Caco-2 (cell line): ENCODE measurements around the gene HIVEP1. TPM values are rescaled to one million over a fixed set of nuclear protein-coding genes. Genes with fewer than 3 reads are reported as not detected.

Source experiments
- BruUV-seq: library from RNA; stranded (reverse); fragments of 400-500 nt; replicated peaks from 2 replicates; lab custom pipeline; 2021; lab: Mats Ljungman, UMichigan
- CTCF ChIA-PET: fragments of 300-600 bp; sonication (Branson Sonifier 250); formaldehyde crosslinking; loops from one replicate; lab custom pipeline; 2022; ENCODE audit warnings: antibody characterized with exemption; lab: Charles Lee
- POLR2A ChIA-PET: fragments of 300-600 bp; sonication (Branson Sonifier 250); formaldehyde crosslinking; loops from one replicate; lab custom pipeline; 2022; ENCODE audit warnings: antibody characterized with exemption; lab: Charles Lee
- DNase-seq, 2 experiments: peaks; one replicate each; pipeline versions ENCODE4 v3.0.0 to v3.0.0-alpha.2; 2020 to 2022
- H3K27me3 ChIP-seq: replicated peaks from 2 replicates; pipeline ENCODE4 v1.6.0; 2011; ENCODE audit warnings: low read length; ENCODE audit not compliant: control insufficient read depth, insufficient read depth
- H3K36me3 ChIP-seq: 2 replicates; pipeline ENCODE4 v1.5.1; 2011; ENCODE audit warnings: low read length; ENCODE audit not compliant: control insufficient read depth, insufficient read depth
- H3K4me1 ChIP-seq: fragments of 250-450 bp; sonication (Bioruptor Pico); 2 replicates; pipeline ENCODE4 v1.5.1; 2020; ENCODE audit warnings: mild to moderate bottlenecking
- H3K4me3 ChIP-seq: 2 replicates; pipeline ENCODE4 v1.5.1; 2011; ENCODE audit warnings: low read depth, mild to moderate bottlenecking, control low read depth, low read length
- H3K9me3 ChIP-seq: fragments of 250-450 bp; sonication (Bioruptor Pico); 2 replicates; pipeline ENCODE4 v1.5.1; 2020; ENCODE audit warnings: mild to moderate bottlenecking, moderate library complexity
- H3K27ac Mint-ChIP-seq: one replicate; pipeline ENCODE4 v1.8.0; 2022; ENCODE audit warnings: mixed read lengths; ENCODE audit not compliant: unreplicated experiment
- H3K27me3 Mint-ChIP-seq: one replicate; pipeline ENCODE4 v1.8.0; 2022; ENCODE audit warnings: mixed read lengths; ENCODE audit not compliant: insufficient read depth, unreplicated experiment
- H3K36me3 Mint-ChIP-seq: one replicate; pipeline ENCODE4 v1.8.0; 2022; ENCODE audit warnings: mild to moderate bottlenecking, mixed read lengths; ENCODE audit not compliant: insufficient read depth, unreplicated experiment
- H3K4me1 Mint-ChIP-seq: one replicate; pipeline ENCODE4 v1.8.0; 2022; ENCODE audit warnings: low read depth, mixed read lengths; ENCODE audit not compliant: unreplicated experiment
- H3K4me3 Mint-ChIP-seq: one replicate; pipeline ENCODE4 v1.8.0; 2022; ENCODE audit warnings: mild to moderate bottlenecking, moderate library complexity, mixed read lengths; ENCODE audit not compliant: unreplicated experiment
- H3K9me3 Mint-ChIP-seq: one replicate; pipeline ENCODE4 v1.8.0; 2022; ENCODE audit warnings: mixed read lengths; ENCODE audit not compliant: unreplicated experiment
- CTCF ChIP-seq, 2 experiments: fragments of 200-600 bp in 1 of 2; IDR thresholded peaks; 1 replicate in 1 of 2; 2 replicates in 1 of 2; pipeline versions ENCODE4 v1.5.1 to v1.8.0; 2011 to 2022; ENCODE audit warnings: antibody characterized with exemption in 1 of 2, control low read depth in 1 of 2, inconsistent platforms in 1 of 2, low read depth in 1 of 2, low read length in 1 of 2, mild to moderate bottlenecking in 1 of 2, moderate library complexity in 1 of 2; ENCODE audit not compliant: insufficient read depth in 1 of 2, severe bottlenecking in 1 of 2, unreplicated experiment in 1 of 2
- intact Hi-C: fragments of 100-400 bp; cut with micrococcal nuclease; formaldehyde crosslinking; loops from one replicate; pipeline ENCODE4 v1.10.0; 2022; ENCODE audit not compliant: unreplicated experiment
- total RNA-seq: library from RNA; stranded (reverse); gene quantifications from 2 replicates; pipeline ENCODE4 v1.2.3, GENCODE V29; 2022

HIVEP1 gene
- total RNA-seq, 1 experiment from 2014 or later, result 22.8 TPM

DNA sequence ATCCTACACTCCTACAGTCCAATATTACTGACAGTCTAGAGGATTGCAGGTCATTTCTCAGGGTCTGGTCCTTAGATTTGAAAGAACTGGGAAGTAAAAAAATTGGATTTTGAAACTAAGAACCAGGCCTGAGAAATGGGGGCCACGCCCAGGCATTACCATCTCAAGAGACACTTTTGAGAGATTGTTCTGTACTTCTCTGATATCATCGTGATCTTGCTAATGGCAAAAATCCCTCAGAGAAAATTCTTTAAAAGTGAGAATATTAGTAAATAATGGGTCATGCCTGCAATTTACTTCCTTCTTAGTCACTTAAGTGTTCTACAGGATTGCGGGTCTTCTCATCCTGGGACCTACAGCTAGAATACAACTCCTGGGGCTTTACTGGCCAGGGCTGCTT lies 42.0 kb upstream of the HIVEP1 start:
- DNase-seq, result no peak
- ChIA-PET POLR2A (no interaction called here), CTCF (no interaction called here)
- H3K4me1 Mint-ChIP-seq, result no peaks in the 10 kb centered on the region
- Histone ChIP-seq H3K36me3 (no peaks in the 10 kb centered on the region), H3K4me1 (no peaks in the 10 kb centered on the region), H3K27me3 (no peaks in the 10 kb centered on the region), H3K4me3 (no peak overlapping the region), H3K9me3 (no peaks in the 10 kb centered on the region)
- no peaks in the 10 kb centered on the region for H3K27me3 Mint-ChIP-seq
- intact Hi-C loops, result no loop called here
- no peaks in the 10 kb centered on the region for H3K36me3 Mint-ChIP-seq
- no TSS peak for BruUV-seq
- H3K9me3 Mint-ChIP-seq, result peaks cover 5% of the 10 kb centered on the region
- H3K4me3 Mint-ChIP-seq, result no peak overlapping the region
- no peak for TF ChIP-seq CTCF (IDR thresholded peaks at IDR 0.05; ENCODE audit: insufficient read depth in 1 of 2, low read depth in 1 of 2, low read length in 1 of 2, severe bottlenecking in 1 of 2, unreplicated experiment in 1 of 2)
- H3K27ac Mint-ChIP-seq, result no peak overlapping the region

- H3K9me3 Mint-ChIP-seq, result no peaks in the 10 kb centered on the region
- H3K27ac Mint-ChIP-seq, result no peak overlapping the region
- no peaks in the 10 kb centered on the region for H3K36me3 Mint-ChIP-seq
- Histone ChIP-seq H3K4me1 (no peaks in the 10 kb centered on the region), H3K4me3 (no peak overlapping the region), H3K36me3 (no peaks in the 10 kb centered on the region), H3K9me3 (no peaks in the 10 kb centered on the region), H3K27me3 (no peaks in the 10 kb centered on the region)
- intact Hi-C loops, result no loop called here
- H3K4me1 Mint-ChIP-seq, result no peaks in the 10 kb centered on the region
- no peak overlapping the region for H3K4me3 Mint-ChIP-seq
- no peak for DNase-seq
- no peak for TF ChIP-seq CTCF (IDR thresholded peaks at IDR 0.05; ENCODE audit: insufficient read depth in 1 of 2, low read depth in 1 of 2, low read length in 1 of 2, severe bottlenecking in 1 of 2, unreplicated experiment in 1 of 2)
- CTCF ChIA-PET, result no interaction called here
- no TSS peak for BruUV-seq
- H3K27me3 Mint-ChIP-seq, result no peaks in the 10 kb centered on the region
- POLR2A ChIA-PET, result no interaction called here
Observed at GRCh38 chr6:11971154-11971553, 41.0 kb upstream of the HIVEP1 start.

GRCh38 chr6:11972270-11972669 lies 39.8 kb upstream of the HIVEP1 start:
- Histone ChIP-seq H3K27me3 (no peaks in the 10 kb centered on the region), H3K4me3 (no peak overlapping the region), H3K36me3 (no peaks in the 10 kb centered on the region), H3K4me1 (no peaks in the 10 kb centered on the region), H3K9me3 (no peaks in the 10 kb centered on the region)
- Mint-ChIP-seq H3K4me1 (no peaks in the 10 kb centered on the region), H3K27ac (no peak overlapping the region), H3K9me3 (no peaks in the 10 kb centered on the region), H3K4me3 (no peak overlapping the region), H3K36me3 (no peaks in the 10 kb centered on the region), H3K27me3 (no peaks in the 10 kb centered on the region)
- ChIA-PET CTCF (no interaction called here), POLR2A (no interaction called here)
- no peak for DNase-seq
- BruUV-seq, result no TSS peak
- intact Hi-C loops, result no loop called here
- no peak for TF ChIP-seq CTCF (IDR thresholded peaks at IDR 0.05; ENCODE audit: insufficient read depth in 1 of 2, low read depth in 1 of 2, low read length in 1 of 2, severe bottlenecking in 1 of 2, unreplicated experiment in 1 of 2)
